K562 (cell line): ENCODE data around the gene MACF1. TPM values are rescaled to one million over a fixed set of nuclear protein-coding genes. Genes with fewer than 3 reads are reported as not detected.

Experiments used
- ASH1L ChIP-seq: fragments of 450-650 bp; IDR thresholded peaks from 2 replicates; pipeline ENCODE4 v1.6.1; 2018; ENCODE audit warnings: borderline replicate concordance, mild to moderate bottlenecking, low read depth; ENCODE audit not compliant: partially characterized antibody
- CBX1 ChIP-seq: sonication (generic); IDR thresholded peaks from 2 replicates; pipeline ENCODE4 v1.6.1; 2016; ENCODE audit warnings: antibody characterized with exemption, low read depth, mild to moderate bottlenecking
- CHD2 ChIP-seq: IDR thresholded peaks from 2 replicates; pipeline ENCODE4 v1.6.1; 2011; ENCODE audit warnings: low read depth, low read length
- CHD4 ChIP-seq: fragments of 200-600 bp; sonication (generic); IDR thresholded peaks from 3 replicates; pipeline ENCODE4 v1.6.1; 2012; ENCODE audit warnings: low read depth, mild to moderate bottlenecking, mixed read lengths, low read length, inconsistent platforms; ENCODE audit not compliant: insufficient read depth, insufficient replicate concordance, poor library complexity, severe bottlenecking
- DNMT1 ChIP-seq: fragments of 450-650 bp; IDR thresholded peaks from 2 replicates; pipeline ENCODE4 v1.6.1; 2016; ENCODE audit warnings: antibody characterized with exemption, mild to moderate bottlenecking
- E2F5 ChIP-seq: sonication (generic); formaldehyde crosslinking; IDR thresholded peaks from 2 replicates; pipeline ENCODE4 v1.8.0; 2022; ENCODE audit warnings: mild to moderate bottlenecking, missing genetic modification reagents
- ELF1 ChIP-seq: fragments of 200-800 bp; sonication (Bioruptor generic); IDR thresholded peaks from 2 replicates; pipeline ENCODE4 v1.6.1; 2016; ENCODE audit warnings: missing genetic modification characterization, missing compliant biosample characterization
- ETS1 ChIP-seq: conservative IDR thresholded peaks from 2 replicates; pipeline ENCODE4 v1.6.1; 2011; ENCODE audit warnings: low read depth, mild to moderate bottlenecking, low read length; ENCODE audit not compliant: control insufficient read depth
- FOXO4 ChIP-seq: fragments of 450-650 bp; formaldehyde crosslinking; IDR thresholded peaks from 2 replicates; pipeline ENCODE4 v1.4.0; 2020; ENCODE audit warnings: mild to moderate bottlenecking, moderate library complexity
- GATAD2B ChIP-seq: fragments of 450-650 bp; IDR thresholded peaks from 2 replicates; pipeline ENCODE4 v1.6.1; 2017; ENCODE audit warnings: mild to moderate bottlenecking, borderline replicate concordance
- HDAC1 ChIP-seq, 2 experiments: fragments of 450-650 bp; IDR thresholded peaks; 2 replicates each; pipeline ENCODE4 v1.6.1; 2016 to 2017; ENCODE audit warnings: inconsistent platforms in 1 of 2, mild to moderate bottlenecking in 1 of 2, moderate library complexity in 1 of 2
- HINFP ChIP-seq: fragments of 450-650 bp; conservative IDR thresholded peaks from 2 replicates; pipeline ENCODE4 v1.6.1; 2016; ENCODE audit warnings: missing genetic modification characterization, low read depth, mild to moderate bottlenecking, control low read depth, missing compliant biosample characterization
- HSF4 ChIP-seq: fragments of 250-450 bp; sonication (Bioruptor Pico); IDR thresholded peaks from 2 replicates; pipeline ENCODE4 v2.1.2; 2022; ENCODE audit warnings: mild to moderate bottlenecking, moderate library complexity, borderline replicate concordance
- JUN ChIP-seq, 2 experiments: sonication (generic) in 1 of 2; formaldehyde crosslinking in 1 of 2; IDR thresholded peaks; 2 replicates each; pipeline versions ENCODE4 v1.6.1 to v1.8.0; 2012 to 2022; ENCODE audit warnings: borderline replicate concordance in 2 of 2, mild to moderate bottlenecking in 2 of 2, improper control_type of control experiment in 1 of 2, low read depth in 1 of 2, low read length in 1 of 2, missing genetic modification reagents in 1 of 2
- LEF1 ChIP-seq: fragments of 450-650 bp; IDR thresholded peaks from 2 replicates; pipeline ENCODE4 v1.6.1; 2016; ENCODE audit warnings: mild to moderate bottlenecking
- NR4A1 ChIP-seq, 2 experiments: fragments of 250-450 bp in 1 of 2; fragments of 450-650 bp in 1 of 2; sonication (Bioruptor Pico) in 1 of 2; IDR thresholded peaks; 2 replicates each; pipeline versions ENCODE4 v1.4.0 to v1.6.1; 2016 to 2020; ENCODE audit warnings: mild to moderate bottlenecking in 2 of 2, missing compliant biosample characterization in 1 of 2, missing genetic modification characterization in 1 of 2, moderate library complexity in 1 of 2
- SIX5 ChIP-seq, 2 experiments: IDR thresholded peaks; 2 replicates each; pipeline ENCODE4 v1.6.1; 2011; ENCODE audit warnings: low read length in 2 of 2, borderline replicate concordance in 1 of 2, low read depth in 1 of 2, mild to moderate bottlenecking in 1 of 2, moderate library complexity in 1 of 2; ENCODE audit not compliant: insufficient read depth in 1 of 2
- SRSF7 ChIP-seq: fragments of 200-400 bp; formaldehyde crosslinking; optimal IDR thresholded peaks from 2 replicates; pipeline ENCODE3; 2017; ENCODE audit warnings: mild to moderate bottlenecking, low read depth, low read length
- TAL1 ChIP-seq: fragments of 450-650 bp; IDR thresholded peaks from 2 replicates; pipeline ENCODE4 v1.6.1; 2016; ENCODE audit warnings: mild to moderate bottlenecking
- TOE1 ChIP-seq, 2 experiments: fragments of 450-650 bp in 1 of 2; sonication (generic) in 1 of 2; formaldehyde crosslinking in 1 of 2; IDR thresholded peaks; 2 replicates each; pipeline versions ENCODE4 v1.7.1 to v1.8.0; 2016 to 2022; ENCODE audit warnings: borderline replicate concordance in 2 of 2, mild to moderate bottlenecking in 2 of 2, antibody characterized with exemption in 1 of 2, inconsistent platforms in 1 of 2, low read depth in 1 of 2, missing genetic modification reagents in 1 of 2, moderate library complexity in 1 of 2
- ZNF316 ChIP-seq: fragments of 450-650 bp; IDR thresholded peaks from 2 replicates; pipeline ENCODE4 v1.6.1; 2016
- polyA plus RNA-seq, 8 experiments: library from polyadenylated mRNA; depleted of rRNA in 4 of 8; stranded (reverse) in 5 of 8; unstranded in 3 of 8; fragments of >200 nt; fragmentation: Nextera tagmentation in 2 of 8; fragmentation: Illumina TruSeq in 1 of 8; extraction: Ambion mirVana in 2 of 8; extraction: Trizol in 1 of 8; gene quantifications; 2 replicates each; pipeline versions ENCODE4 v1.2.1 to v1.2.3, GENCODE V29; 2011 to 2014; ENCODE audit warnings: inconsistent platforms in 1 of 8, missing spikeins in 1 of 8
- total RNA-seq, 7 experiments: library from RNA; depleted of rRNA in 6 of 7; stranded (reverse); fragments of >200 nt in 6 of 7; fragmentation: Illumina TruSeq in 2 of 7; extraction: Trizol in 2 of 7; gene quantifications; 2 replicates each; pipeline versions ENCODE4 v1.2.1 to v1.2.3, GENCODE V29; 2011 to 2021; ENCODE audit warnings: low replicate concordance in 1 of 7

Gene MACF1
- total and polyA plus RNA-seq, 9 of the 15 experiments (the other 6 are each of a cell fraction or from before 2014, with no cell fraction given) = 13.2 to 232 (median 112) TPM

GRCh38 chr1:39168301-39169080 lies 36.0 kb upstream of the MACF1 start (continued):
- TF ChIP-seq E2F5 (CRISPR knock-in tag) (no peak), ELF1 (tag) (no peak), LEF1 (no peak), JUN (IDR thresholded peaks at IDR 0.05; ENCODE audit: borderline replicate concordance, low read depth, low read length) (no peak), JUN (CRISPR knock-in tag; IDR thresholded peaks at IDR 0.05; ENCODE audit: borderline replicate concordance) (no peak), HINFP (tag) (peak; percentile 51; the same call in 1 of the 2 replicates), NR4A1 (CRISPR knock-in tag; IDR thresholded peaks at IDR 0.05) (no peak), NR4A1 (tag; IDR thresholded peaks at IDR 0.05) (no peak), ZNF316 (no peak), TOE1 (IDR thresholded peaks at IDR 0.05; ENCODE audit: borderline replicate concordance) (no peak), TOE1 (CRISPR knock-in tag; IDR thresholded peaks at IDR 0.05; ENCODE audit: borderline replicate concordance, low read depth) (0 out of 2 replicates have a peak, but pooled peaks have one; percentile 39), TAL1 (no peak), ETS1 (no peak), HSF4 (CRISPR knock-in tag) (no peak), GATAD2B (no peak), FOXO4 (CRISPR knock-in tag) (no peak), SRSF7 (no peak), CHD4 (peak; percentile 99), CBX1 (peak; percentile 98), SIX5 (IDR thresholded peaks at IDR 0.05; ENCODE audit: borderline replicate concordance in 1 of 2, insufficient read depth in 1 of 2, low read depth in 1 of 2, low read length in 2 of 2) (no peak), DNMT1 (no peak), ASH1L (peak; percentile 38), CHD2 (no peak), HDAC1 (IDR thresholded peaks at IDR 0.05) (peak; percentile 64 to 88; a peak in 3 of 4 replicates)
